Chondrocyte (in vitro differentiated cells): ENCODE data around the gene DHRSX. TPM values are rescaled to one million over a fixed set of nuclear protein-coding genes. Genes with fewer than 3 reads are reported as not detected.
"Not testable (repeated sequence)": the region's sequence is repeated elsewhere in the genome, so short reads cannot be mapped to it uniquely, and the experiment has no call there.

Source experiments
- DNase-seq: peaks from one replicate; pipeline ENCODE4 v3.0.0; 2021; ENCODE audit warnings: mixed read lengths, low spot score
- H3K27ac Mint-ChIP-seq: one replicate; pipeline ENCODE4 v1.8.0; 2021; ENCODE audit warnings: mild to moderate bottlenecking, moderate library complexity, mixed read lengths; ENCODE audit not compliant: unreplicated experiment
- H3K27me3 Mint-ChIP-seq: 2 replicates; pipeline ENCODE4 v1.8.0; 2021; ENCODE audit warnings: low read depth, mixed read lengths
- H3K36me3 Mint-ChIP-seq: 2 replicates; pipeline ENCODE4 v1.8.0; 2021; ENCODE audit warnings: low read depth, mixed read lengths
- H3K4me1 Mint-ChIP-seq: 2 replicates; pipeline ENCODE4 v1.8.0; 2021; ENCODE audit warnings: low read depth, mild to moderate bottlenecking, mixed read lengths
- H3K4me3 Mint-ChIP-seq: one replicate; pipeline ENCODE4 v1.8.0; 2021; ENCODE audit warnings: mild to moderate bottlenecking, moderate library complexity, mixed read lengths; ENCODE audit not compliant: unreplicated experiment
- H3K9me3 Mint-ChIP-seq: 2 replicates; pipeline ENCODE4 v1.8.0; 2021; ENCODE audit warnings: low read depth, mixed read lengths
- total RNA-seq: library from RNA; stranded (reverse); gene quantifications from 3 replicates; pipeline ENCODE4 v1.2.1, GENCODE V29; 2021
- TF ChIP-seq, protein P1 (sequence below): fragments of 200-600 bp; sonication (generic); IDR thresholded peaks from 2 replicates; pipeline ENCODE4 v1.5.0; 2021; ENCODE audit warnings: antibody characterized with exemption, mild to moderate bottlenecking, moderate library complexity

Gene DHRSX
- total RNA-seq, 1 donor from 2014 or later: 35.2 TPM

DNA sequence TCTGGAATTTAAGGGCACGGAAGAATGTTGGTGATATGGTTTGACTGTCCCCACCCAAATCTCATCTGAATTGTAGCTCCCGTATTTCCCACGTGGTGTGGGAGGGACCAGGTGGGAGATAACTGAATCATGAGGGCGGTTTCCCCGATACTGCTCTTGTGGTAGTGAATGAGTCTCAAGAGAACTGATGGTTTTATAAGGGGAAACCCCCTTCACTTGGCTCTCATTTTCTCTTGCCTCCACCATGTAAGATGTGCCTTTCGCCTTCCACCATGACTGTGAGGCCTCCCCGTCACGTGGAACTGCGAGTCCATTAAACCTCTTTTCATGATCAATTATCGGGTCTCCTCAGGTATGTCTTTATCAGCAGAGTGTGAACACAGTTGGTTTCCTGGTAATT, 25.6 kb upstream of the DHRSX start:
- Mint-ChIP-seq H3K27me3 (peaks cover 15% of the 10 kb centered on the region), H3K4me1 (no peaks in the 10 kb centered on the region), H3K4me3 (no peak overlapping the region), H3K9me3 (no peaks in the 10 kb centered on the region), H3K36me3 (peaks cover 2% of the 10 kb centered on the region), H3K27ac (no peak overlapping the region)
- TF ChIP-seq, protein P1, sequence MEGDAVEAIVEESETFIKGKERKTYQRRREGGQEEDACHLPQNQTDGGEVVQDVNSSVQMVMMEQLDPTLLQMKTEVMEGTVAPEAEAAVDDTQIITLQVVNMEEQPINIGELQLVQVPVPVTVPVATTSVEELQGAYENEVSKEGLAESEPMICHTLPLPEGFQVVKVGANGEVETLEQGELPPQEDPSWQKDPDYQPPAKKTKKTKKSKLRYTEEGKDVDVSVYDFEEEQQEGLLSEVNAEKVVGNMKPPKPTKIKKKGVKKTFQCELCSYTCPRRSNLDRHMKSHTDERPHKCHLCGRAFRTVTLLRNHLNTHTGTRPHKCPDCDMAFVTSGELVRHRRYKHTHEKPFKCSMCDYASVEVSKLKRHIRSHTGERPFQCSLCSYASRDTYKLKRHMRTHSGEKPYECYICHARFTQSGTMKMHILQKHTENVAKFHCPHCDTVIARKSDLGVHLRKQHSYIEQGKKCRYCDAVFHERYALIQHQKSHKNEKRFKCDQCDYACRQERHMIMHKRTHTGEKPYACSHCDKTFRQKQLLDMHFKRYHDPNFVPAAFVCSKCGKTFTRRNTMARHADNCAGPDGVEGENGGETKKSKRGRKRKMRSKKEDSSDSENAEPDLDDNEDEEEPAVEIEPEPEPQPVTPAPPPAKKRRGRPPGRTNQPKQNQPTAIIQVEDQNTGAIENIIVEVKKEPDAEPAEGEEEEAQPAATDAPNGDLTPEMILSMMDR: no peak
- DNase-seq: no peak

DNA sequence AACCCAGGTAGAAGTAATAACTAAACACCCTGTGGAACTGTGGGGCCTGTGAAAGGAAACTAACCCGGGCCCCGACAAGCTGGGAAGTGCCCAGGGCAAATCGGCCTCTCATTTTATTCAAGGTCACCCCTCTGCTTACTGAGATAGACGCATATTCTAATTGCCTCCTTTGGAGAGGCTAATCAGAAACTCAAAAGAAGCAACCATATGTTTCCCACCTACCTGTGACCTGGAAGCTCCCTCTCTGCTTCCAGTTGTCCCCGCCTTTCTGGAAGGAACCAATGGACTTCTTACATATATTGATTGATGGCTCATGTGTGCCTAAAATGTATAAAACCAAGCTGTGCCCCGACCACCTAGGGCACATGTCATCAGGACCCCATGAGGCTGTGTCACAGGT, 23.1 kb upstream of the DHRSX start:
- H3K27me3 Mint-ChIP-seq: peaks cover 15% of the 10 kb centered on the region
- H3K36me3 Mint-ChIP-seq: peaks cover 2% of the 10 kb centered on the region
- H3K9me3 Mint-ChIP-seq: no peaks in the 10 kb centered on the region
- DNase-seq: no peak
- no peak overlapping the region for H3K27ac Mint-ChIP-seq
- TF ChIP-seq, protein P1: no peak
- H3K4me3 Mint-ChIP-seq: no peak overlapping the region
- no peaks in the 10 kb centered on the region for H3K4me1 Mint-ChIP-seq

DNA sequence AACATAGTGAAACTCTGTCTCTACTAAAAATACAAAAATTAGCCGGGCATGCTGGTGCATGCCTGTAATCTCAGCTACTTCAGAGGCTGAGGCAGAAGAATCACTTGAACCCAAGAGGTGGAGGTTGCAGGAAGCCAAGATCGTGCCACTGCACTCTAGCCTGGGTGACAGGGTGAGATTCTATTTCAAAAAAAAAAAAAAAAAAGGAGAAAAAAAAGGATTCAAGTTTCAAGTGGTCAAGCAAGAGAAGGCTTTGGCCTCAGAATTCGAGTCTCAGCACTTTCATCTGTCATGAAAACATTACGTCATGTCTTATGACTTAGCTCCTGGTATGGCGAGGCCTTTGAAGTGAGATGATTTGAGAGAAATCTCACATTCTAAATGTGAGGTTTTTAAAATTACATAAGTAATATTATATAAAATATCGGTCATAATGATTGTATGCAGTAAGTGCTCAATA, 21.2 kb upstream of the DHRSX start:
- H3K9me3 Mint-ChIP-seq: no peaks in the 10 kb centered on the region

DNA sequence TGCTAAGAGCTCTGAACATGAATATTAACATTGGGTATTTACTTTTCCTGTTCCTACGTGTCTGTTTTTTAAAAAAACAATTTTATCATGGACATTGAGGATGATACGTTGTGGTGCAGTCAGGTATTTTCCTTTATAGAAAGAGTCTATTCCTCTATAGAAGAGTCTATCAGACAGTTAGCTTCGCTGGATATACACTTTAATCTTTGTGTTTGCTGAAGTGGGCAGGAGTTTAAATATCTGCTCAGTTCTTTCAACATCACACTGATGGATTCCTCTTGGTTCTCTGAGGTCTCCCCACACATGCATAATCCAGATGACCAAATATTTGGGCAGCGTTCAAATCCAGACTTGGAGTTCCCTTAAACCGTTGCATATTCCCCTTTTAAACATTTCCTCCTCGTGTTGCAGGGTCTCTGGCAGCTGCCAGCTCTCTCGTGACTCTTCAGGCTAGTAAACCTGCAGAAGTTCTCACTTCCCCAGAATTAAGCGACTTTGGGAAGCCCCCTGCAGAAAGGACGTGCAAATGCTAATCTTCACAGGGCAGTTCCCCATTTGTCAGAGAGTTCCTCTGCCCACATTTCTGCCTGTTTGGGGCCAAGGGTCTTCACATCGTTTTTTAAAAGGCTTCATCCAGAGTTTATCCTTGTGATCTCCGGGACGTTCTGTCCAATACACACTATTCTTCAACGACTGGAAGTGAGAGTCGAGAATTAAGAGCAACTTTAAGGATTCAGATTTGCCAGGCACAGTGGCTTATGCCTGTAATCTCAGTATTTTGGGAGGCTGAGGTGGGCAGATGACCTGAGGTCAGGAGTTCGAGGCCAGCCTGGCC, 20.5 kb upstream of the DHRSX start:
- Mint-ChIP-seq H3K27ac (no peak overlapping the region), H3K9me3 (no peaks in the 10 kb centered on the region)

More for the DNA sequence above, 21.2 kb upstream of the DHRSX start:
- H3K27ac Mint-ChIP-seq: no peak overlapping the region
- peaks cover 2% of the 10 kb centered on the region for H3K36me3 Mint-ChIP-seq
- no peaks in the 10 kb centered on the region for H3K4me1 Mint-ChIP-seq
- H3K4me3 Mint-ChIP-seq: no peak overlapping the region
- TF ChIP-seq, protein P1: no peak
- peaks cover 18% of the 10 kb centered on the region for H3K27me3 Mint-ChIP-seq
- DNase-seq: no peak

DNA sequence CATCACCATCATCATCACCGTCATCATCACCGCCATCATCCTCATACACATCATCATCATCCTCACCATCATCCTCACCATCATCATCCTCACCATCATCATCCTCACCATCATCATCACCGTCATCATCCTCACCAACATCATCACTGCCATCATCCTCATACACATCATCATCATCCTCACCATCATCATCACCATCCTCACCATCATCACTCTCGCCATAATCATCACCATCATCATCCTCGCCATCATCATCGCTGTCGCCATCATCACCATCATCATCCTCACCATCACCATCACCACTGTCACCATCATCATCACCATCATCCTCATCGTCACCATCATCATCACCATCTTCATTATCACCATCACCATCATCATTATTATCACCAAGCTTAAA, 19.8 kb upstream of the DHRSX start:
- TF ChIP-seq, protein P1: no peak
- H3K4me1 Mint-ChIP-seq: no peaks in the 10 kb centered on the region
- H3K36me3 Mint-ChIP-seq: no peaks in the 10 kb centered on the region
- no peaks in the 10 kb centered on the region for H3K9me3 Mint-ChIP-seq
- no peak for DNase-seq
- no peak overlapping the region for H3K27ac Mint-ChIP-seq
- H3K27me3 Mint-ChIP-seq: peaks cover 17% of the 10 kb centered on the region
- H3K4me3 Mint-ChIP-seq: no peak overlapping the region

More for the DNA sequence above, 20.5 kb upstream of the DHRSX start:
- peaks cover 14% of the 10 kb centered on the region for H3K27me3 Mint-ChIP-seq
- H3K36me3 Mint-ChIP-seq: no peaks in the 10 kb centered on the region
- H3K4me1 Mint-ChIP-seq: no peaks in the 10 kb centered on the region
- TF ChIP-seq, protein P1: no peak
- DNase-seq: no peak
- no peak overlapping the region for H3K4me3 Mint-ChIP-seq

DNA sequence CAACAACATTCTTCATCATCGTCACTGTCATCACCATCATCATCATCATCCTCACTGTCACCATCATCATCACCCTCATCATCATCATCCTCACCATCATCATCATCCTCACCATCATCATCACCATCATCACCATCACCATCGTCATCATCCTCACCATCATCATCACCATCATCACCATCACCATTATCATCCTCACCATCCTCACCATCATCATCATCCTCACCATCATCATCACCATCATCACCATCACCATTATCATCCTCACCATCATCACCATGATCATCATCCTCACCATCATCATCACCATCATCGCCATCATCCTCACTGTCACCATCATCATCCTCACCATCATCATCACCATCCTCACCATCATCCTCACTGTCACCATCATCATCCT, 18.9 kb upstream of the DHRSX start:
- DNase-seq, H3K36me3 Mint-ChIP-seq, H3K4me3 Mint-ChIP-seq, H3K27ac Mint-ChIP-seq, H3K9me3 Mint-ChIP-seq, H3K4me1 Mint-ChIP-seq: not testable (repeated sequence)
- peaks cover 17% of the 10 kb centered on the region for H3K27me3 Mint-ChIP-seq
